Ascending aorta (tissue), 2 donors: ENCODE results near the gene PACRG. TPM values are rescaled to one million over a fixed set of nuclear protein-coding genes. Genes with fewer than 3 reads are reported as not detected.

ENCODE experiments used
- DNase-seq, 2 donors: peaks; one replicate each; pipeline ENCODE4 v3.0.0-alpha.2; 2019; ENCODE audit warnings: low spot score in 2 of 2
- H3K27ac ChIP-seq, 2 donors: fragments of 200-600 bp; sonication (generic); one replicate each; pipeline ENCODE4 v1.5.1; 2016 to 2017; ENCODE audit warnings: mild to moderate bottlenecking in 1 of 2
- H3K27me3 ChIP-seq: fragments of 200-600 bp; sonication (generic); one replicate; pipeline ENCODE4 v1.5.1; 2017
- H3K36me3 ChIP-seq, 2 donors: fragments of 200-600 bp; sonication (generic); one replicate each; pipeline ENCODE4 v1.5.1; 2016
- H3K4me1 ChIP-seq, 2 donors: fragments of 200-600 bp; sonication (generic); one replicate each; pipeline ENCODE4 v1.5.1; 2016 to 2017; ENCODE audit warnings: mild to moderate bottlenecking in 1 of 2
- H3K4me3 ChIP-seq, 2 donors: fragments of 200-600 bp; sonication (generic); one replicate each; pipeline ENCODE4 v1.5.1; 2016 to 2017; ENCODE audit warnings: mild to moderate bottlenecking in 1 of 2
- H3K9me3 ChIP-seq, 2 donors: fragments of 200-600 bp; sonication (generic); one replicate each; pipeline ENCODE4 v1.5.1; 2016
- intact Hi-C: fragments of 100-400 bp; cut with DNase I; formaldehyde crosslinking; loops from one replicate; pipeline ENCODE4 v1.15.1; 2023
- total RNA-seq: library from RNA; depleted of rRNA; stranded (reverse); fragments of >200 nt; gene quantifications from one replicate; pipeline ENCODE4 v1.1.0, GENCODE V29; 2016
- TF ChIP-seq, protein P1 (sequence below), 3 experiments: fragments of 200-600 bp in 2 of 3; fragments of 450-650 bp in 1 of 3; sonication (generic) in 2 of 3; IDR thresholded peaks; one replicate each; pipeline ENCODE4 v1.5.1; 2016 to 2019; ENCODE audit warnings: antibody characterized with exemption in 3 of 3, mild to moderate bottlenecking in 1 of 3, moderate library complexity in 1 of 3

Gene PACRG
- total RNA-seq, 1 donor from 2014 or later: not detected

GRCh38 chr6:163301726-163302635 is 574.2 kb downstream of the PACRG start:
- intact Hi-C loops: no loop called here
- Histone ChIP-seq H3K36me3 (no peaks in the 10 kb centered on the region), H3K4me1 (no peaks in the 10 kb centered on the region), H3K27me3 (no peaks in the 10 kb centered on the region), H3K27ac (no peak overlapping the region), H3K4me3 (no peak overlapping the region), H3K9me3 (no peaks in the 10 kb centered on the region)
- TF ChIP-seq, protein P1, sequence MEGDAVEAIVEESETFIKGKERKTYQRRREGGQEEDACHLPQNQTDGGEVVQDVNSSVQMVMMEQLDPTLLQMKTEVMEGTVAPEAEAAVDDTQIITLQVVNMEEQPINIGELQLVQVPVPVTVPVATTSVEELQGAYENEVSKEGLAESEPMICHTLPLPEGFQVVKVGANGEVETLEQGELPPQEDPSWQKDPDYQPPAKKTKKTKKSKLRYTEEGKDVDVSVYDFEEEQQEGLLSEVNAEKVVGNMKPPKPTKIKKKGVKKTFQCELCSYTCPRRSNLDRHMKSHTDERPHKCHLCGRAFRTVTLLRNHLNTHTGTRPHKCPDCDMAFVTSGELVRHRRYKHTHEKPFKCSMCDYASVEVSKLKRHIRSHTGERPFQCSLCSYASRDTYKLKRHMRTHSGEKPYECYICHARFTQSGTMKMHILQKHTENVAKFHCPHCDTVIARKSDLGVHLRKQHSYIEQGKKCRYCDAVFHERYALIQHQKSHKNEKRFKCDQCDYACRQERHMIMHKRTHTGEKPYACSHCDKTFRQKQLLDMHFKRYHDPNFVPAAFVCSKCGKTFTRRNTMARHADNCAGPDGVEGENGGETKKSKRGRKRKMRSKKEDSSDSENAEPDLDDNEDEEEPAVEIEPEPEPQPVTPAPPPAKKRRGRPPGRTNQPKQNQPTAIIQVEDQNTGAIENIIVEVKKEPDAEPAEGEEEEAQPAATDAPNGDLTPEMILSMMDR (IDR thresholded peaks at IDR 0.05): no peak
- DNase-seq: no peak

- intact Hi-C loops: no loop called here
- Histone ChIP-seq H3K4me1 (no peaks in the 10 kb centered on the region), H3K36me3 (no peaks in the 10 kb centered on the region), H3K27me3 (no peaks in the 10 kb centered on the region), H3K4me3 (no peak overlapping the region), H3K27ac (no peak overlapping the region), H3K9me3 (no peaks in the 10 kb centered on the region)
- TF ChIP-seq, protein P1 (IDR thresholded peaks at IDR 0.05): no peak
- DNase-seq: no peak
Measured at GRCh38 chr6:163302747-163303146, 575.0 kb downstream of the PACRG start.

- H3K36me3 ChIP-seq: no peaks in the 10 kb centered on the region
Measured at GRCh38 chr6:163306000-163306399, 578.2 kb downstream of the PACRG start.

GRCh38 chr6:163308629-163309440 is 581.1 kb downstream of the PACRG start:
- DNase-seq: no peak
- Histone ChIP-seq H3K27me3 (no peaks in the 10 kb centered on the region), H3K36me3 (no peaks in the 10 kb centered on the region), H3K27ac (no peak overlapping the region), H3K4me1 (no peaks in the 10 kb centered on the region), H3K9me3 (no peaks in the 10 kb centered on the region), H3K4me3 (no peak overlapping the region)
- TF ChIP-seq, protein P1 (IDR thresholded peaks at IDR 0.05): no peak
- intact Hi-C loops: no loop called here

More at GRCh38 chr6:163306000-163306399, 578.2 kb downstream of the PACRG start:
- TF ChIP-seq, protein P1 (IDR thresholded peaks at IDR 0.05): no peak
- no peak overlapping the region for H3K27ac ChIP-seq
- no peak for DNase-seq
- no peaks in the 10 kb centered on the region for H3K9me3 ChIP-seq
- intact Hi-C loops: no loop called here
- H3K4me1 ChIP-seq: no peaks in the 10 kb centered on the region
- no peak overlapping the region for H3K4me3 ChIP-seq
- H3K27me3 ChIP-seq: no peaks in the 10 kb centered on the region

- no peaks in the 10 kb centered on the region for H3K36me3 ChIP-seq
- TF ChIP-seq, protein P1 (IDR thresholded peaks at IDR 0.05): no peak
- H3K27ac ChIP-seq: no peak overlapping the region
- no peaks in the 10 kb centered on the region for H3K27me3 ChIP-seq
- H3K4me1 ChIP-seq: no peaks in the 10 kb centered on the region
- no peaks in the 10 kb centered on the region for H3K9me3 ChIP-seq
- DNase-seq: no peak
- intact Hi-C loops: no loop called here
- H3K4me3 ChIP-seq: no peak overlapping the region
Measured at GRCh38 chr6:163309491-163310026, 581.8 kb downstream of the PACRG start.
